BLaER1 treated with 17β-estradiol and CSF1 and Interleukin-3, amounts not matched to agents 10 nM and 100 nM (cell line): ENCODE data around the gene CDYL.

Experiments
- H3K27ac ChIP-seq, 11 experiments: shearing (Covaris generic); formaldehyde crosslinking; 2 replicates each; pipeline ENCODE4 v1.8.1; 2022
- H3K27me3 ChIP-seq, 11 experiments: shearing (Covaris generic); formaldehyde crosslinking; 2 replicates each; pipeline ENCODE4 v1.8.1; 2022
- H3K36me3 ChIP-seq, 11 experiments: shearing (Covaris generic); formaldehyde crosslinking; 2 replicates each; pipeline ENCODE4 v1.8.1; 2022
- H3K4me1 ChIP-seq, 10 experiments: shearing (Covaris generic); formaldehyde crosslinking; 2 replicates each; pipeline ENCODE4 v1.8.1; 2022
- H3K4me2 ChIP-seq, 11 experiments: shearing (Covaris generic); formaldehyde crosslinking; 2 replicates each; pipeline ENCODE4 v1.8.1; 2022
- H3K4me3 ChIP-seq, 10 experiments: shearing (Covaris generic); formaldehyde crosslinking; 2 replicates each; pipeline ENCODE4 v1.8.1; 2022
- H3K9ac ChIP-seq, 11 experiments: shearing (Covaris generic); formaldehyde crosslinking; 2 replicates each; pipeline ENCODE4 v1.8.1; 2022
- H3K9me3 ChIP-seq, 11 experiments: shearing (Covaris generic); formaldehyde crosslinking; replicated peaks in 1 of 11; 2 replicates each; pipeline ENCODE4 v1.8.1; 2022
- H4K20me1 ChIP-seq, 11 experiments: shearing (Covaris generic); formaldehyde crosslinking; 2 replicates each; pipeline ENCODE4 v1.8.1; 2022
- Cebpa-rat ChIP-seq, 11 experiments: shearing (Covaris generic); IDR thresholded peaks; 2 replicates each; pipeline ENCODE4 v1.8.1; 2022

CDYL gene

GRCh38 chr6:4776131-4776492 lies at the start of gene CDYL:
Gene CDYL (plus strand): TSS chr6:4776404. CDS start chr6:4776784, 380 bp downstream.
- peaks cover 31 to 43% (median 40%) of the 10 kb centered on the region in 10 experiments for H3K4me1 ChIP-seq
- no peaks in the 10 kb centered on the region; a peak in 2 of 22 replicates for H3K36me3 ChIP-seq
- H3K4me3 ChIP-seq: peak within 1 kb of the TSS; percentile 66 to 87 (median 79)
- no peaks in the 10 kb centered on the region for H3K27me3 ChIP-seq
- peak within 1 kb of the TSS; percentile 87 to 96 (median 94) for H3K9ac ChIP-seq
- H3K27ac ChIP-seq: peak within 1 kb of the TSS; percentile 77 to 97 (median 90)
- H4K20me1 ChIP-seq: peaks cover 18 to 38% (median 36%) of the 10 kb centered on the region in 11 experiments; a peak in 21 of 22 replicates
- no peak for TF ChIP-seq Cebpa-rat (IDR thresholded peaks at IDR 0.05)
- H3K4me2 ChIP-seq: peak within 1 kb of the TSS; percentile 83 to 93 (median 89)
- H3K9me3 ChIP-seq: peaks cover 0 to 16% (median 12%) of the 10 kb centered on the region in 11 experiments; a peak in 13 of 22 replicates

- peaks cover 6 to 16% (median 12%) of the 10 kb centered on the region in 11 experiments; a peak in 19 of 22 replicates for H3K9me3 ChIP-seq
- no peaks in the 10 kb centered on the region for H3K27me3 ChIP-seq
- H3K4me1 ChIP-seq: peaks cover 0 to 7% (median 4%) of the 10 kb centered on the region in 10 experiments; a peak in 8 of 20 replicates
- TF ChIP-seq Cebpa-rat (IDR thresholded peaks at IDR 0.05): no peak
- H3K36me3 ChIP-seq: no peaks in the 10 kb centered on the region
- H3K27ac ChIP-seq: no peak overlapping the region
- no peak overlapping the region for H3K4me3 ChIP-seq
- H3K4me2 ChIP-seq: no peak overlapping the region
- no peak overlapping the region for H3K9ac ChIP-seq
- H4K20me1 ChIP-seq: no peaks in the 10 kb centered on the region
These were observed 49.6 kb upstream of the CDYL start for GRCh38 chr6:4726645-4727044.

- TF ChIP-seq Cebpa-rat (IDR thresholded peaks at IDR 0.05): no peak
- Histone ChIP-seq H3K9ac (no peak overlapping the region), H3K4me3 (no peak overlapping the region), H3K27me3 (no peaks in the 10 kb centered on the region), H3K4me2 (no peak overlapping the region), H3K36me3 (no peaks in the 10 kb centered on the region), H3K27ac (no peak overlapping the region), H3K9me3 (peaks cover 6 to 16% (median 12%) of the 10 kb centered on the region in 11 experiments; a peak in 19 of 22 replicates), H4K20me1 (no peaks in the 10 kb centered on the region), H3K4me1 (peaks cover 0 to 6% (median 4%) of the 10 kb centered on the region in 10 experiments; a peak in 7 of 20 replicates)
These were observed 49.0 kb upstream of the CDYL start for GRCh38 chr6:4727217-4727616.

GRCh38 chr6:4727671-4728435 lies 48.4 kb upstream of the CDYL start:
- Histone ChIP-seq H3K4me2 (peak overlapping the region in 6 of 11 experiments; percentile 10 to 40 (median 24); a peak in 8 of 22 replicates), H3K27ac (peak overlapping the region in 1 of 11 experiments; percentile 17; a peak in 2 of 22 replicates), H3K4me3 (no peak overlapping the region), H3K9ac (no peak overlapping the region), H3K27me3 (no peaks in the 10 kb centered on the region), H3K36me3 (no peaks in the 10 kb centered on the region), H3K9me3 (peaks cover 6 to 16% (median 12%) of the 10 kb centered on the region in 11 experiments; a peak in 19 of 22 replicates), H4K20me1 (no peaks in the 10 kb centered on the region), H3K4me1 (peaks cover 0 to 6% (median 4%) of the 10 kb centered on the region in 10 experiments; a peak in 7 of 20 replicates)
- peak in 1 of 11 experiments; percentile 53; a peak in 1 of 22 replicates for TF ChIP-seq Cebpa-rat (IDR thresholded peaks at IDR 0.05)

- Histone ChIP-seq H3K9me3 (peaks cover 6 to 16% (median 12%) of the 10 kb centered on the region in 11 experiments; a peak in 19 of 22 replicates), H3K4me3 (no peak overlapping the region), H3K36me3 (no peaks in the 10 kb centered on the region), H3K4me2 (peak overlapping the region in 1 of 11 experiments; percentile 40; a peak in 2 of 22 replicates), H3K4me1 (peaks cover 0 to 6% (median 4%) of the 10 kb centered on the region in 10 experiments; a peak in 7 of 20 replicates), H4K20me1 (no peaks in the 10 kb centered on the region), H3K27me3 (no peaks in the 10 kb centered on the region), H3K27ac (peak overlapping the region in 1 of 11 experiments; percentile 17; a peak in 1 of 22 replicates), H3K9ac (no peak overlapping the region)
- TF ChIP-seq Cebpa-rat (IDR thresholded peaks at IDR 0.05): no peak
These were observed 47.8 kb upstream of the CDYL start for GRCh38 chr6:4728436-4728769.

- Histone ChIP-seq H3K27ac (no peak overlapping the region), H3K36me3 (no peaks in the 10 kb centered on the region), H3K4me1 (peaks cover 0 to 6% (median 4%) of the 10 kb centered on the region in 10 experiments; a peak in 7 of 20 replicates), H3K4me3 (no peak overlapping the region), H3K9ac (no peak overlapping the region), H3K27me3 (no peaks in the 10 kb centered on the region), H4K20me1 (no peaks in the 10 kb centered on the region), H3K9me3 (peaks cover 6 to 16% (median 12%) of the 10 kb centered on the region in 11 experiments; a peak in 19 of 22 replicates), H3K4me2 (no peak overlapping the region)
- no peak for TF ChIP-seq Cebpa-rat (IDR thresholded peaks at IDR 0.05)
These were observed 47.3 kb upstream of the CDYL start for GRCh38 chr6:4728926-4729325.

DNA sequence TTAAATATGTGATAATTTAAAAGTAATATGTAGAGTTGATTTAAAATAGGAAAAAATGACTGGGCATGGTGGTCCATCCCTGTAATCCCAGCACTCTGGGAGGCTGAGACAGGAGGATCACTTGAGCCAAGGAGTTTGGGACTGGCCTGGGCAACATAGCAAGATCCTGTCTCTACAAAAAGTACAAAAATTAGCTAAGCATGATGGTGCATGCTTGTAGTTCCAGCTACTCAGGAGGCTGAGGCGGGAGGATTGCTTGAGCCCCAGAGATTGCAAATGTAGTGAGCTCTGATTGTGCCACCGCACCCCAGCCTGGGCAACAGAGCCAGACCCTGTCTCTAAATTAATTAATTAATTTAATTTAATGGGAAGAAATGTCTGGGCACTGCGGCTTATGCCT lies 44.2 kb upstream of the CDYL start:
- Histone ChIP-seq H3K27ac (no peak overlapping the region), H3K4me3 (no peak overlapping the region), H4K20me1 (no peaks in the 10 kb centered on the region), H3K4me2 (no peak overlapping the region), H3K9me3 (no peaks in the 10 kb centered on the region), H3K4me1 (peaks cover 0 to 6% (median 4%) of the 10 kb centered on the region in 10 experiments; a peak in 7 of 20 replicates), H3K9ac (no peak overlapping the region), H3K36me3 (no peaks in the 10 kb centered on the region), H3K27me3 (no peaks in the 10 kb centered on the region)
- no peak for TF ChIP-seq Cebpa-rat (IDR thresholded peaks at IDR 0.05)

GRCh38 chr6:4732691-4733315 lies 43.4 kb upstream of the CDYL start:
- no peak overlapping the region for H3K4me2 ChIP-seq
- no peaks in the 10 kb centered on the region for H4K20me1 ChIP-seq
- H3K9me3 ChIP-seq: no peaks in the 10 kb centered on the region
- H3K4me3 ChIP-seq: no peak overlapping the region
- TF ChIP-seq Cebpa-rat (IDR thresholded peaks at IDR 0.05): no peak
- no peak overlapping the region for H3K9ac ChIP-seq
- H3K27me3 ChIP-seq: no peaks in the 10 kb centered on the region
- H3K27ac ChIP-seq: no peak overlapping the region
- no peaks in the 10 kb centered on the region for H3K36me3 ChIP-seq
- H3K4me1 ChIP-seq: peaks cover 0 to 4% (median 1%) of the 10 kb centered on the region in 10 experiments; a peak in 7 of 20 replicates

DNA sequence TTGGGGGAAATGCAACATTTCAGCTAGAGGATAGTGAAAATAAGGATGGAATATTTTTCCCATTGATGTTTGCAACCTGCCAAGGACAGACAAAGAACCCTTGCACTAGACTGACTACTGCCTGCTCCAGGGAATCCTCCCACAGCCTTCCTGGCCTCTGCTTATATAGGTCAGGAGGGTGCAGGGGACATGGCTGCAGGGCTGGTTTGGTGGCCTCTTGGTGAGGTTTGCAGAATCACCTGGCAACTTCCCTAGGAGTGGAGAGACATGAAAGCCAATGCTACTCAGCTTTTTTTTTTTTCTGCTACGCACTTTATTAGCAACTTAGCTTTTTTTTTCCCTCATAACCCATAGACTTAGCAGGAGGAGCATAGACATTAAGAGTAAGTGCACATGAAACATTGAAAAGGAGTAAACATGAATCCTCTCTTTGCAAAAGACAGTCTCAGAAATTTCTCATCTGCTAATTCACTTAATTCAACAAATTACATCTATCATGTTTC lies 39.8 kb upstream of the CDYL start:
- no peak overlapping the region for H3K4me3 ChIP-seq
- H3K27me3 ChIP-seq: no peaks in the 10 kb centered on the region
- no peak for TF ChIP-seq Cebpa-rat (IDR thresholded peaks at IDR 0.05)
- H3K27ac ChIP-seq: no peak overlapping the region
- H3K9me3 ChIP-seq: no peaks in the 10 kb centered on the region
- H3K4me2 ChIP-seq: no peak overlapping the region
- no peaks in the 10 kb centered on the region for H3K4me1 ChIP-seq
- H3K36me3 ChIP-seq: no peaks in the 10 kb centered on the region
- no peak overlapping the region for H3K9ac ChIP-seq
- H4K20me1 ChIP-seq: no peaks in the 10 kb centered on the region
